A549 (cell line): Measurements from ENCODE around the gene NAXD.

ENCODE experiments used
- EP300 ChIP-seq, 2 experiments: fragments of >200 bp; sonication (Bioruptor Twin); formaldehyde crosslinking; IDR thresholded peaks; 2 replicates in 1 of 2; 3 replicates in 1 of 2; pipeline ENCODE4 v1.6.1; 2016 to 2017
- GATA3 ChIP-seq: IDR thresholded peaks from 2 replicates; pipeline ENCODE4 v1.6.1; 2012; ENCODE audit warnings: borderline replicate concordance
- TF ChIP-seq, protein P1 (sequence below): fragments of >200 bp; sonication (Bioruptor Twin); formaldehyde crosslinking; IDR thresholded peaks from 3 replicates; pipeline ENCODE4 v1.5.1; 2016

DNA sequence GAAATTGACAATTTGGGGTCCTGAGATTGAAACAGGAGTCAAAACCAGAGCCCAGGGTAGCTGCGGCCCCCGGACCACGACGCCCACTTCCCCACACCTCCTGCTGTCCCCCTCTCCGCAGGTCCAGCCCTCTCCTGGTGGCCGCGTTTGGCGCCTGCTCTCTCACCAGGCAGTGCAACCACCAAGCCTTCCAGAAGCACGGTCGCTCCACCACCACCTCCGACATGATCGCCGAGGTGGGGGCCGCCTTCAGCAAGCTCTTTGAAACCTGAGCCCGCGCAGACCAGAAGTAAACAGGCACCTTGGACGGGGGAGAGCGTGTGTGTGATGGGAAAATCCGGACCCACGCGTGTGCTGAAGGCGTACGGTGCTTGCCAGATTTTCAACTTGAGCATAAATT lies 22.9 kb downstream of the NAXD start:
- TF ChIP-seq EP300 (IDR thresholded peaks at IDR 0.05) (no peak), GATA3 (no peak)
- TF ChIP-seq, protein P1, sequence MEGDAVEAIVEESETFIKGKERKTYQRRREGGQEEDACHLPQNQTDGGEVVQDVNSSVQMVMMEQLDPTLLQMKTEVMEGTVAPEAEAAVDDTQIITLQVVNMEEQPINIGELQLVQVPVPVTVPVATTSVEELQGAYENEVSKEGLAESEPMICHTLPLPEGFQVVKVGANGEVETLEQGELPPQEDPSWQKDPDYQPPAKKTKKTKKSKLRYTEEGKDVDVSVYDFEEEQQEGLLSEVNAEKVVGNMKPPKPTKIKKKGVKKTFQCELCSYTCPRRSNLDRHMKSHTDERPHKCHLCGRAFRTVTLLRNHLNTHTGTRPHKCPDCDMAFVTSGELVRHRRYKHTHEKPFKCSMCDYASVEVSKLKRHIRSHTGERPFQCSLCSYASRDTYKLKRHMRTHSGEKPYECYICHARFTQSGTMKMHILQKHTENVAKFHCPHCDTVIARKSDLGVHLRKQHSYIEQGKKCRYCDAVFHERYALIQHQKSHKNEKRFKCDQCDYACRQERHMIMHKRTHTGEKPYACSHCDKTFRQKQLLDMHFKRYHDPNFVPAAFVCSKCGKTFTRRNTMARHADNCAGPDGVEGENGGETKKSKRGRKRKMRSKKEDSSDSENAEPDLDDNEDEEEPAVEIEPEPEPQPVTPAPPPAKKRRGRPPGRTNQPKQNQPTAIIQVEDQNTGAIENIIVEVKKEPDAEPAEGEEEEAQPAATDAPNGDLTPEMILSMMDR, result no peak
